GM12878 (cell line): ENCODE results near the gene RASAL1.

Experiments used
- CEBPB ChIP-seq, 2 experiments: fragments of 150-350 bp in 1 of 2; IDR thresholded peaks; 2 replicates each; pipeline ENCODE4 v1.6.1; 2012 to 2014; ENCODE audit warnings: low read depth in 2 of 2, low read length in 2 of 2, borderline replicate concordance in 1 of 2, inconsistent platforms in 1 of 2
- EZH2 ChIP-seq: IDR thresholded peaks from 2 replicates; pipeline ENCODE4 v1.6.1; 2012; ENCODE audit warnings: low read depth, mild to moderate bottlenecking, control low read depth, inconsistent platforms, low read length, borderline replicate concordance; ENCODE audit not compliant: control insufficient read depth
- FOS ChIP-seq: IDR thresholded peaks from 3 replicates; pipeline ENCODE4 v1.6.1; 2011; ENCODE audit warnings: borderline replicate concordance; ENCODE audit not compliant: insufficient read length; ENCODE audit errors: extremely low read depth
- NFXL1 ChIP-seq: fragments of 450-650 bp; IDR thresholded peaks from 2 replicates; pipeline ENCODE4 v1.6.1; 2017; ENCODE audit warnings: antibody characterized with exemption, mild to moderate bottlenecking, borderline replicate concordance
- NR2C2 ChIP-seq: IDR thresholded peaks from 2 replicates; pipeline ENCODE4 v1.6.1; 2011; ENCODE audit warnings: borderline replicate concordance, low read depth; ENCODE audit not compliant: control insufficient read depth, insufficient read length
- NRF1 ChIP-seq: conservative IDR thresholded peaks from 2 replicates; pipeline ENCODE4 v1.6.1; 2011; ENCODE audit warnings: mild to moderate bottlenecking, low read depth, low read length, improper control_type of control experiment
- POLR2A ChIP-seq: IDR thresholded peaks from 2 replicates; pipeline ENCODE4 v1.6.1; 2011; ENCODE audit warnings: low read depth, mild to moderate bottlenecking, low read length
- ZNF217 ChIP-seq: fragments of 450-650 bp; IDR thresholded peaks from 2 replicates; pipeline ENCODE4 v1.6.1; 2017; ENCODE audit warnings: antibody characterized with exemption, mild to moderate bottlenecking
- TF ChIP-seq, protein P1 (sequence below): IDR thresholded peaks from 2 replicates; pipeline ENCODE4 v1.6.1; 2012; ENCODE audit warnings: low read depth, low read length, improper control_type of control experiment
- TF ChIP-seq, protein P2 (sequence below), 3 experiments: IDR thresholded peaks in 2 of 3; conservative IDR thresholded peaks in 1 of 3; 2 replicates each; pipeline ENCODE4 v1.5.1; 2011; ENCODE audit warnings: low read depth in 3 of 3, low read length in 3 of 3, mild to moderate bottlenecking in 3 of 3, control low read depth in 2 of 3, moderate library complexity in 2 of 3, inconsistent platforms in 1 of 3, mixed read lengths in 1 of 3; ENCODE audit not compliant: control insufficient read depth in 2 of 3, insufficient read depth in 1 of 3; ENCODE audit errors: extremely low read depth in 1 of 3
- TF ChIP-seq, protein P3 (sequence below): IDR thresholded peaks from 2 replicates; pipeline ENCODE4 v1.6.1; 2012; ENCODE audit warnings: mild to moderate bottlenecking, low read depth, low read length
- TF ChIP-seq, protein P4 (sequence below): fragments of 150-350 bp; IDR thresholded peaks from 2 replicates; pipeline ENCODE4 v1.6.1; 2016; ENCODE audit warnings: low read depth, low read length

DNA sequence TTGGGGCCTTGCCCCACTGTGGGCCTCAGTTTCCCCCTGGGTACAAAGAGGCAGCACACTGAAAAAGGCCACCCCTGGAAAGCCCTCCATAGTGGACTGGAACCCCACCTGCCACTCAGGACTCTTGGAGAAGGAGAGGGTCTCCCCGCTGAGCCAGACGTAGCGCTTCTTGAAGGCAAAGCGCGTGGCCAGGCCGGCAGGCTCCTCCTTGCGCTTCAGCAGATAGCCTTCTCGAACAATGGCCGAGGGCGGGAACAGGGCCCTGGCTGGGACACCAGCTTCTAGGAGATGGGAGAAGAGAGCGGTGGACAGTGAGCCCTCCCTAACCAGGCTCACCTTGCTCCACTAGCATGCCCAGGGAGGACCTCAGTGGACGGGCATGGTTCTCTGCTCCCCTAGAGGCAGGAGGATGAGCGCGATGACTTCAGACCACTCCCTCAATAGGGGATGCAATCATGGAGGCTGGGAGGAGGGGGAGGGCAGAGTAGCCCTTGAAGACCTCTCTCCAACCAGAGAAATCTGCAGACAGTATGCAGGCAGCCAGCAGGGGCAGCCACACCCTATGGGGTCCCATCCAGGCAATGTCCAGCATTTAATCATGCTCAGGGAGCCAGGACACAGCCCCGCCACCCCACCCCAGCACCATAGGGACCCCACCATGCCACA is 29.8 kb downstream of the RASAL1 start:
- TF ChIP-seq, protein P1, sequence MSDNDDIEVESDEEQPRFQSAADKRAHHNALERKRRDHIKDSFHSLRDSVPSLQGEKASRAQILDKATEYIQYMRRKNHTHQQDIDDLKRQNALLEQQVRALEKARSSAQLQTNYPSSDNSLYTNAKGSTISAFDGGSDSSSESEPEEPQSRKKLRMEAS = no peak
- TF ChIP-seq EZH2 (no peak), POLR2A (no peak), CEBPB (IDR thresholded peaks at IDR 0.05; ENCODE audit: borderline replicate concordance in 1 of 2, low read depth in 2 of 2, low read length in 2 of 2) (no peak), NFXL1 (no peak), FOS (no peak), ZNF217 (no peak), NRF1 (no peak), NR2C2 (no peak)
- TF ChIP-seq, protein P2, sequence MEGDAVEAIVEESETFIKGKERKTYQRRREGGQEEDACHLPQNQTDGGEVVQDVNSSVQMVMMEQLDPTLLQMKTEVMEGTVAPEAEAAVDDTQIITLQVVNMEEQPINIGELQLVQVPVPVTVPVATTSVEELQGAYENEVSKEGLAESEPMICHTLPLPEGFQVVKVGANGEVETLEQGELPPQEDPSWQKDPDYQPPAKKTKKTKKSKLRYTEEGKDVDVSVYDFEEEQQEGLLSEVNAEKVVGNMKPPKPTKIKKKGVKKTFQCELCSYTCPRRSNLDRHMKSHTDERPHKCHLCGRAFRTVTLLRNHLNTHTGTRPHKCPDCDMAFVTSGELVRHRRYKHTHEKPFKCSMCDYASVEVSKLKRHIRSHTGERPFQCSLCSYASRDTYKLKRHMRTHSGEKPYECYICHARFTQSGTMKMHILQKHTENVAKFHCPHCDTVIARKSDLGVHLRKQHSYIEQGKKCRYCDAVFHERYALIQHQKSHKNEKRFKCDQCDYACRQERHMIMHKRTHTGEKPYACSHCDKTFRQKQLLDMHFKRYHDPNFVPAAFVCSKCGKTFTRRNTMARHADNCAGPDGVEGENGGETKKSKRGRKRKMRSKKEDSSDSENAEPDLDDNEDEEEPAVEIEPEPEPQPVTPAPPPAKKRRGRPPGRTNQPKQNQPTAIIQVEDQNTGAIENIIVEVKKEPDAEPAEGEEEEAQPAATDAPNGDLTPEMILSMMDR (IDR thresholded peaks at IDR 0.05 in 2 of 3, conservative IDR thresholded peaks at IDR 0.05 in 1 of 3; ENCODE audit: control insufficient read depth in 2 of 3, extremely low read depth in 1 of 3, insufficient read depth in 1 of 3, low read depth in 3 of 3, low read length in 3 of 3) = no peak
- TF ChIP-seq, protein P3, sequence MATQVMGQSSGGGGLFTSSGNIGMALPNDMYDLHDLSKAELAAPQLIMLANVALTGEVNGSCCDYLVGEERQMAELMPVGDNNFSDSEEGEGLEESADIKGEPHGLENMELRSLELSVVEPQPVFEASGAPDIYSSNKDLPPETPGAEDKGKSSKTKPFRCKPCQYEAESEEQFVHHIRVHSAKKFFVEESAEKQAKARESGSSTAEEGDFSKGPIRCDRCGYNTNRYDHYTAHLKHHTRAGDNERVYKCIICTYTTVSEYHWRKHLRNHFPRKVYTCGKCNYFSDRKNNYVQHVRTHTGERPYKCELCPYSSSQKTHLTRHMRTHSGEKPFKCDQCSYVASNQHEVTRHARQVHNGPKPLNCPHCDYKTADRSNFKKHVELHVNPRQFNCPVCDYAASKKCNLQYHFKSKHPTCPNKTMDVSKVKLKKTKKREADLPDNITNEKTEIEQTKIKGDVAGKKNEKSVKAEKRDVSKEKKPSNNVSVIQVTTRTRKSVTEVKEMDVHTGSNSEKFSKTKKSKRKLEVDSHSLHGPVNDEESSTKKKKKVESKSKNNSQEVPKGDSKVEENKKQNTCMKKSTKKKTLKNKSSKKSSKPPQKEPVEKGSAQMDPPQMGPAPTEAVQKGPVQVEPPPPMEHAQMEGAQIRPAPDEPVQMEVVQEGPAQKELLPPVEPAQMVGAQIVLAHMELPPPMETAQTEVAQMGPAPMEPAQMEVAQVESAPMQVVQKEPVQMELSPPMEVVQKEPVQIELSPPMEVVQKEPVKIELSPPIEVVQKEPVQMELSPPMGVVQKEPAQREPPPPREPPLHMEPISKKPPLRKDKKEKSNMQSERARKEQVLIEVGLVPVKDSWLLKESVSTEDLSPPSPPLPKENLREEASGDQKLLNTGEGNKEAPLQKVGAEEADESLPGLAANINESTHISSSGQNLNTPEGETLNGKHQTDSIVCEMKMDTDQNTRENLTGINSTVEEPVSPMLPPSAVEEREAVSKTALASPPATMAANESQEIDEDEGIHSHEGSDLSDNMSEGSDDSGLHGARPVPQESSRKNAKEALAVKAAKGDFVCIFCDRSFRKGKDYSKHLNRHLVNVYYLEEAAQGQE = no peak
- TF ChIP-seq, protein P4, sequence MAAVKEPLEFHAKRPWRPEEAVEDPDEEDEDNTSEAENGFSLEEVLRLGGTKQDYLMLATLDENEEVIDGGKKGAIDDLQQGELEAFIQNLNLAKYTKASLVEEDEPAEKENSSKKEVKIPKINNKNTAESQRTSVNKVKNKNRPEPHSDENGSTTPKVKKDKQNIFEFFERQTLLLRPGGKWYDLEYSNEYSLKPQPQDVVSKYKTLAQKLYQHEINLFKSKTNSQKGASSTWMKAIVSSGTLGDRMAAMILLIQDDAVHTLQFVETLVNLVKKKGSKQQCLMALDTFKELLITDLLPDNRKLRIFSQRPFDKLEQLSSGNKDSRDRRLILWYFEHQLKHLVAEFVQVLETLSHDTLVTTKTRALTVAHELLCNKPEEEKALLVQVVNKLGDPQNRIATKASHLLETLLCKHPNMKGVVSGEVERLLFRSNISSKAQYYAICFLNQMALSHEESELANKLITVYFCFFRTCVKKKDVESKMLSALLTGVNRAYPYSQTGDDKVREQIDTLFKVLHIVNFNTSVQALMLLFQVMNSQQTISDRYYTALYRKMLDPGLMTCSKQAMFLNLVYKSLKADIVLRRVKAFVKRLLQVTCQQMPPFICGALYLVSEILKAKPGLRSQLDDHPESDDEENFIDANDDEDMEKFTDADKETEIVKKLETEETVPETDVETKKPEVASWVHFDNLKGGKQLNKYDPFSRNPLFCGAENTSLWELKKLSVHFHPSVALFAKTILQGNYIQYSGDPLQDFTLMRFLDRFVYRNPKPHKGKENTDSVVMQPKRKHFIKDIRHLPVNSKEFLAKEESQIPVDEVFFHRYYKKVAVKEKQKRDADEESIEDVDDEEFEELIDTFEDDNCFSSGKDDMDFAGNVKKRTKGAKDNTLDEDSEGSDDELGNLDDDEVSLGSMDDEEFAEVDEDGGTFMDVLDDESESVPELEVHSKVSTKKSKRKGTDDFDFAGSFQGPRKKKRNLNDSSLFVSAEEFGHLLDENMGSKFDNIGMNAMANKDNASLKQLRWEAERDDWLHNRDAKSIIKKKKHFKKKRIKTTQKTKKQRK = no peak
